C4-2B (cell line): ENCODE measurements around the gene MAP7D1.

Experiments used
- CTCF ChIP-seq: fragments of 450-650 bp; conservative IDR thresholded peaks from 2 replicates; pipeline ENCODE4 v1.5.1; 2017; ENCODE audit warnings: mild to moderate bottlenecking
- ZFX ChIP-seq: fragments of 450-650 bp; IDR thresholded peaks from 2 replicates; pipeline ENCODE4 v1.6.1; 2017

- TF ChIP-seq CTCF (no peak), ZFX (no peak)
These were observed 44.8 kb upstream of the MAP7D1 start for GRCh38 chr1:36111151-36111550.
